ENCODE data around the gene PLEKHG4B. TPM values are rescaled to one million over a fixed set of nuclear protein-coding genes. Genes with fewer than 3 reads are reported as not detected.

Gene PLEKHG4B
- polyA plus RNA-seq, 3 donors: 8.1 to 9.5 (median 9.4) TPM

GRCh38 chr5:128446-128845 lies 36.5 kb downstream of the PLEKHG4B start:
- DNase-seq (ENCODE audit: low read depth in 3 of 3, low spot score in 2 of 3): no peak

- no peak for DNase-seq (ENCODE audit: low read depth in 3 of 3, low spot score in 2 of 3)
These were observed 37.2 kb downstream of the PLEKHG4B start for GRCh38 chr5:129148-129547.

- no peak for DNase-seq (ENCODE audit: low read depth in 3 of 3, low spot score in 2 of 3)
These were observed 37.9 kb downstream of the PLEKHG4B start for GRCh38 chr5:129820-130219.

GRCh38 chr5:130601-131131 lies 38.7 kb downstream of the PLEKHG4B start:
- DNase-seq (ENCODE audit: low read depth in 3 of 3, low spot score in 2 of 3): no peak

GRCh38 chr5:136901-137300 lies 44.9 kb downstream of the PLEKHG4B start:
- no peak for DNase-seq (ENCODE audit: low read depth in 3 of 3, low spot score in 2 of 3)

- no peak for DNase-seq (ENCODE audit: low read depth in 3 of 3, low spot score in 2 of 3)
These were observed 45.8 kb downstream of the PLEKHG4B start for GRCh38 chr5:137741-138140.

GRCh38 chr5:138936-139335 lies 47.0 kb downstream of the PLEKHG4B start:
- DNase-seq (ENCODE audit: low read depth in 3 of 3, low spot score in 2 of 3): no peak

- no peak for DNase-seq (ENCODE audit: low read depth in 3 of 3, low spot score in 2 of 3)
These were observed 47.8 kb downstream of the PLEKHG4B start for GRCh38 chr5:139579-140442.

GRCh38 chr5:140443-140829 lies 48.5 kb downstream of the PLEKHG4B start:
- no peak for DNase-seq (ENCODE audit: low read depth in 3 of 3, low spot score in 2 of 3)

GRCh38 chr5:141211-141610 lies 49.2 kb downstream of the PLEKHG4B start:
- DNase-seq (ENCODE audit: low read depth in 3 of 3, low spot score in 2 of 3): no peak

GRCh38 chr5:141761-142160 lies 49.8 kb downstream of the PLEKHG4B start:
- no peak for DNase-seq (ENCODE audit: low read depth in 3 of 3, low spot score in 2 of 3)

- no peak for DNase-seq (ENCODE audit: low read depth in 3 of 3, low spot score in 2 of 3)
These were observed 50.4 kb downstream of the PLEKHG4B start for GRCh38 chr5:142246-142810.

GRCh38 chr5:143041-143440 lies 51.1 kb downstream of the PLEKHG4B start:
- no peak for DNase-seq (ENCODE audit: low read depth in 3 of 3, low spot score in 2 of 3)

GRCh38 chr5:144941-145340 lies 53.0 kb downstream of the PLEKHG4B start:
- DNase-seq (ENCODE audit: low read depth in 3 of 3, low spot score in 2 of 3): no peak

- no peak for DNase-seq (ENCODE audit: low read depth in 3 of 3, low spot score in 2 of 3)
These were observed 53.8 kb downstream of the PLEKHG4B start for GRCh38 chr5:145585-146323.

GRCh38 chr5:147751-148150 lies 55.8 kb downstream of the PLEKHG4B start:
- no peak for DNase-seq (ENCODE audit: low read depth in 3 of 3, low spot score in 2 of 3)

- DNase-seq (ENCODE audit: low read depth in 3 of 3, low spot score in 2 of 3): no peak
These were observed 57.9 kb downstream of the PLEKHG4B start for GRCh38 chr5:149745-150485.

GRCh38 chr5:150746-151145 lies 58.8 kb downstream of the PLEKHG4B start:
- DNase-seq (ENCODE audit: low read depth in 3 of 3, low spot score in 2 of 3): no peak

- DNase-seq (ENCODE audit: low read depth in 3 of 3, low spot score in 2 of 3): no peak
These were observed 60.1 kb downstream of the PLEKHG4B start for GRCh38 chr5:152077-152476.

GRCh38 chr5:153256-153655 lies 61.3 kb downstream of the PLEKHG4B start:
- no peak for DNase-seq (ENCODE audit: low read depth in 3 of 3, low spot score in 2 of 3)

GRCh38 chr5:154236-154635 lies 62.3 kb downstream of the PLEKHG4B start:
- no peak for DNase-seq (ENCODE audit: low read depth in 3 of 3, low spot score in 2 of 3)
